Large intestine (tissue), 3 donors: Measurements from ENCODE around the gene LRRC47. TPM values are rescaled to one million over a fixed set of nuclear protein-coding genes. Genes with fewer than 3 reads are reported as not detected.
A peak's percentile ranks its signal among the peaks of the same experiment; 100 is the strongest.

ENCODE experiments used
- DNase-seq, 2 donors: peaks; one replicate each; pipeline versions ENCODE4 v3.0.0 to v3.0.0-alpha.2; 2013
- H3K27ac ChIP-seq: one replicate; pipeline ENCODE4 v1.5.1; 2013; ENCODE audit warnings: low read length
- H3K27me3 ChIP-seq: 2 replicates; pipeline ENCODE4 v1.6.1; 2013; ENCODE audit warnings: low read length; ENCODE audit not compliant: control insufficient read depth, insufficient read depth
- H3K36me3 ChIP-seq: 2 replicates; pipeline ENCODE4 v1.6.1; 2013; ENCODE audit warnings: low read length; ENCODE audit not compliant: control insufficient read depth, insufficient read depth
- H3K4me1 ChIP-seq: one replicate; pipeline ENCODE4 v1.6.1; 2013; ENCODE audit warnings: low read length; ENCODE audit not compliant: control insufficient read depth, insufficient read depth
- H3K4me3 ChIP-seq: one replicate; pipeline ENCODE4 v1.5.1; 2013; ENCODE audit warnings: low read length
- H3K9me3 ChIP-seq: one replicate; pipeline ENCODE4 v1.6.1; 2013; ENCODE audit warnings: mild to moderate bottlenecking, low read depth, low read length, moderate library complexity; ENCODE audit not compliant: control insufficient read depth
- WGBS: methylation state at CpG from one replicate; pipeline ENCODE4 v1.1.5; 2013; ENCODE audit warnings: low lambda C conversion rate; ENCODE audit not compliant: insufficient coverage; 5-methylcytosine and 5-hydroxymethylcytosine counted together
- polyA plus RNA-seq: library from polyadenylated mRNA; unstranded; fragments of 120-200 nt; gene quantifications from one replicate; pipeline ENCODE4 v1.2.1, GENCODE V29; 2013

Gene LRRC47
- polyA plus RNA-seq, 1 donor: 47.9 TPM

GRCh38 chr1:3787349-3787715 is 9.0 kb downstream of the LRRC47 start:
- H3K36me3 ChIP-seq: peaks cover 73% of the 10 kb centered on the region
- no peak overlapping the region for H3K4me3 ChIP-seq

DNA sequence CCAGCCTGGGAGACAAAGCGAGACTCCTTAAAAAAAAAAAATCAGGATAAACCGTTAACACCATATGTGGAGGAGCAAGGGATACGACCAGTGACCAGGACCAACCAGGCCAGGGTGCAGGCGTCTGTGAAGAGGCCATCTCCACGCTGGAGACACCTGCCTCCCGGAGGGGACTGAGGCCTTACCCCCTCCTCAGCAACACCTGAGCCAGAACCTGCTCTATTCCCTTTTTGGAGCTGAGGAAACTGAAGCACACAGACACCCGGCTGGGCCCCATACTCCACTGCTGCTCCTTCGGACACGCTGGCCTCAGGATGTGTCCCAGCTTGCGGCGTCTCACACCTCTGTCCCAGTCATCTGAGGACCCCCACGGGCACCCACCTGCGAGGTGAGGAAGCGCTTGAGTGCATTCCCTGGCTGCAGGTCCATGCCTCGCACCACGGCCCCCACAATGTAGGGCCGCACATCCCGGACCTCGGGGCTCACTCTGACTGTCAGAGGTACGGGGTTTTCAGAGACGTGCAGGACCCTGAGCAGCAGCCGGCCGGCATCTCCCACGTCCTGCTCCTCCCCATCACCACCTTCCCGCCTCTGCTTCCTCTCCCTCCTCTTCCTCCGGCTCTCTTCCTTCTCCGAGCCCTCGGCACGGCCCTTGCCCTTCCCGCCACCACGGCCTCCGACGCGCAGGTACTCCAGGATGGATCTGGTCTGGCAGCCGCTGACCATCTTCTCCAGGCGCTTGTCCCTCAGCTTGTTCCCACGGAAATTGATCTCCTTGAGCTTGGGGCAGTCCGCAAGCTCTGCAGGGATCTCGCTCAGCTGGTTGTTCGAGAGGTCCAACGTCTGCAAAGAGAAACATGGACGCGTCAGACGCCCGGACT is 9.6 kb downstream of the LRRC47 start:
- peaks cover 3% of the 10 kb centered on the region for H3K4me1 ChIP-seq
- peaks cover 76% of the 10 kb centered on the region for H3K36me3 ChIP-seq
- no peak for DNase-seq
- WGBS: no CpG with 5 or more reads among the region's 45 CpGs
- H3K4me3 ChIP-seq: no peak overlapping the region
- no peak overlapping the region for H3K27ac ChIP-seq
- no peaks in the 10 kb centered on the region for H3K9me3 ChIP-seq
- H3K27me3 ChIP-seq: no peaks in the 10 kb centered on the region

More at GRCh38 chr1:3787349-3787715, 9.0 kb downstream of the LRRC47 start:
- H3K27me3 ChIP-seq: no peaks in the 10 kb centered on the region
- no peaks in the 10 kb centered on the region for H3K9me3 ChIP-seq
- DNase-seq: no peak
- no peak overlapping the region for H3K27ac ChIP-seq
- H3K4me1 ChIP-seq: peaks cover 3% of the 10 kb centered on the region
- WGBS: no CpG with 5 or more reads among the region's 10 CpGs

DNA sequence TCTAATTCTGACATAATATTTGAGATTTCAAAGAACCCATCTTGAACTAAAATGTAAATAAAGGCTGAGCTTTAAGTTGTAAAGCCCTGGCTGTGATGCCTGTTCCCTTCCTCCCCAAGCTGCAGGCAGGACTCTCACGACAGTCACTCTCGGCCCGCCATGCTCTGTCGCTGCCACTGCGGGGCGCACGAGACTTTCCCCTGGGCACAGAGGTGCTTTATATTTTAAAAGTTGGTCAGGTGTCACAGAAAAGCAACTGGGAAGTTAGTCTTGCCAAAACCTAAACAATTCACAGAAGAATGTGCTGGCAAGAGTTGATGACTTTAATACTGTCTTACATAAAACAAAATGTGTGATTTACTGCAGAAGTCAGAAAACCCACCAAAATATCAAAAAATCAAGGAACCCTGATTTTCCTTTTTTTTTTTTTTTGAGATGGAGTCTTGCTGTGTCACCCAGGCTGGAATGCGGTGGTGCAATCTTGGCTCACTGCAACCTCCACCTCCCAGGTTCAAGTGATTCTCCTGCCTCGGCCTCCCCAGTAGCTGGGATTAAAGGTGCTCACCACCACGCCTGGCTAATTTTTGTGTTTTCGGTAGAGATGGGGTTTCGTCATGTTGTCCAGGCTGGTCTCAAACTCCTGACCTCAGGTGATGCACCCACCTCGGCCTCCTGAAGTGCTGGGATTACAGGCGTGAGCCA is 10.7 kb downstream of the LRRC47 start:
- Histone ChIP-seq H3K27me3 (no peaks in the 10 kb centered on the region), H3K4me1 (peaks cover 3% of the 10 kb centered on the region), H3K9me3 (peaks cover 2% of the 10 kb centered on the region), H3K27ac (no peak overlapping the region), H3K36me3 (peaks cover 84% of the 10 kb centered on the region), H3K4me3 (no peak overlapping the region)
- no CpG with 5 or more reads among the region's 14 CpGs for WGBS
- no peak for DNase-seq

- no peak overlapping the region for H3K27ac ChIP-seq
- WGBS: no CpG with 5 or more reads among the region's 13 CpGs
- H3K36me3 ChIP-seq: peaks cover 85% of the 10 kb centered on the region
Observed at GRCh38 chr1:3785045-3785444, 11.3 kb downstream of the LRRC47 start.

DNA sequence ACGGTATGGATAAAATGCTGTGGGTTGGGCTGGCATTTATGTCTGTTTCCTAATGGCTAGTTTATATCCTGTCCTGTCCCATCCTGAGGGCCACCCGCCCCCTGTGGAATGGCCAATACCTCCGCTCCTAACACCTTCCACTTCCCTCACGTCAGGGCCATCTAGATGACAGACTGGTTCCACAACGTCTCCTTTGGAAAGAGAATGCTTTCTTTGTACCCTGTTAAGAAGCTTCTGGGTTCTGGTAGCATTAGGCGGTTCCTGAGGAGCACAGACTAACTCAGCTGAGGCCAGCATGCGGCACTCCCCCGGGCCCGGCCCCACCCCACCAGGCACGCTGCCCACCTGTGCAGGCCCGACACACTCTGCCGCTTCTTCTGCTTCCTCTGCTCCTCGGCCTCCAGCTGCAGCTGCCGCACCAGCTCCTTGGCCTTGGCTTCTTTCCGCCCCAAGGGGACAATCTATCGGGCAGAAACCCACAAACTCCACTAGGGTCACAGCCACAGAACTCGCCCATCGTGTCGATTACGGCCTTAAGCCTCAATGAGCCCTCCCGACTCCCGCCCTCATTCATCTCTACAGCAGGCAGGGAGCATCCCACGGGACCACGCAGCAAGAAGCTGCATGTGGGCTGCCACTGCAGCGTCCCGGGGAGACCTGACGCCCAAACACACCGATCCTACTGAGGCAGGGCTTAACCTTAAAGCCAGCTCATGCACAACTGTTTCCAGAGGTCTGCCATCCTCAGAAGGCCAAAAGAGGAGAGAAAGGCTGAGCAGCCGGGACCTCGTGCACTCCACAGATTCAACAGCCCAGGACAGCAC is 12.4 kb downstream of the LRRC47 start:
- peaks cover 83% of the 10 kb centered on the region for H3K36me3 ChIP-seq
- no peak overlapping the region for H3K27ac ChIP-seq
- H3K9me3 ChIP-seq: peaks cover 2% of the 10 kb centered on the region
- peaks cover 3% of the 10 kb centered on the region for H3K4me1 ChIP-seq
- WGBS: 100% methylated on average over 1 of the region's 30 CpGs
- H3K27me3 ChIP-seq: no peaks in the 10 kb centered on the region
- no peak overlapping the region for H3K4me3 ChIP-seq
- DNase-seq: no peak

More at GRCh38 chr1:3785045-3785444, 11.3 kb downstream of the LRRC47 start:
- H3K4me1 ChIP-seq: peaks cover 3% of the 10 kb centered on the region
- H3K27me3 ChIP-seq: no peaks in the 10 kb centered on the region
- H3K4me3 ChIP-seq: no peak overlapping the region
- peaks cover 2% of the 10 kb centered on the region for H3K9me3 ChIP-seq
- peak; percentile 75 to 86 for DNase-seq

DNA sequence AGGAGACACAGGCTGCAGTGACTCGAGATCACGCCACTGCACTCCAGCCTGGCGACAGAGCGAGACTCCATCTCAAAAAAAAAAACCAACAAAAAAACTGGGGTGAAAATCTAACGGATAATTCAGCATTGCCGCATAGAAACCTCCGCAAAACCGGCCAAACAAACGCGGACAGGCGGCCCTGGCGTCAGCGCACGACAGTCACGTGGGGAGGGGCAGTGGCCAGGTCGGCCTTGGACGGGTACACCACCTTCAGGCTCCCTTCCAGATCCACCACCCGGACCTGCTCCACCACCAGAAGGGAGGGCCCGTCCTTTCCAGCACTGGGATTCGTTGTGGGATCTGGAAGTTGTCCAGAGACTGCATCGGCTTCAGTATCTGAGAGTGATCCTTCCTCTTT is 15.4 kb downstream of the LRRC47 start:
- Histone ChIP-seq H3K27ac (no peak overlapping the region), H3K4me1 (peaks cover 10% of the 10 kb centered on the region), H3K9me3 (peaks cover 2% of the 10 kb centered on the region), H3K36me3 (peaks cover 61% of the 10 kb centered on the region), H3K27me3 (no peaks in the 10 kb centered on the region), H3K4me3 (no peak overlapping the region)
- DNase-seq: no peak
- 91% methylated on average over 4 of the region's 21 CpGs for WGBS

DNA sequence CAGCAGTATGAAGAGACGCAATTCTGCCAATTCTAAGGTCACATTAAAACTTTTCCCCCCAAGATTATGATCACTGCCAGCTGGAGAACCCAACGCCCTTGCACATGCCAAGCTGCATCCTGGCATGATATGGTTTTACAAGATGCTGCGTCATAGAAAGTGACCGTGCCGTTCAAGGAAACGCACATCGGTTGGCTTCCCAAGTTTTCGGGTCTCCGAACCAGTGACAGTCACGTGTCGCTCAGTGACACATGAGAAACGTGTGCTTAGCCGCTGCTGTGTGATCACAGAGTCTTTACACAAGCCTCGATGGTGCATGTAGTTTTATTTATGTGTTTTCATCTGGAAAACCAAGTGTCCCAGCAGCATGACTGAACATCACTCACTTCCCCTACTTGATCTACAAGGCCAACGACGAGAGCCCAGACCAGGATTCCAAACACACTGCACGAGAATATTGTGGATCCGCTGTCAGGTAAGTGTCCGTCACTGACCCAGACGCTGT is 16.3 kb downstream of the LRRC47 start:
- Histone ChIP-seq H3K27ac (no peak overlapping the region), H3K4me3 (no peak overlapping the region), H3K4me1 (peaks cover 15% of the 10 kb centered on the region), H3K36me3 (peaks cover 53% of the 10 kb centered on the region), H3K27me3 (no peaks in the 10 kb centered on the region), H3K9me3 (peaks cover 2% of the 10 kb centered on the region)
- no peak for DNase-seq
- 100% methylated on average over 1 of the region's 20 CpGs for WGBS

DNA sequence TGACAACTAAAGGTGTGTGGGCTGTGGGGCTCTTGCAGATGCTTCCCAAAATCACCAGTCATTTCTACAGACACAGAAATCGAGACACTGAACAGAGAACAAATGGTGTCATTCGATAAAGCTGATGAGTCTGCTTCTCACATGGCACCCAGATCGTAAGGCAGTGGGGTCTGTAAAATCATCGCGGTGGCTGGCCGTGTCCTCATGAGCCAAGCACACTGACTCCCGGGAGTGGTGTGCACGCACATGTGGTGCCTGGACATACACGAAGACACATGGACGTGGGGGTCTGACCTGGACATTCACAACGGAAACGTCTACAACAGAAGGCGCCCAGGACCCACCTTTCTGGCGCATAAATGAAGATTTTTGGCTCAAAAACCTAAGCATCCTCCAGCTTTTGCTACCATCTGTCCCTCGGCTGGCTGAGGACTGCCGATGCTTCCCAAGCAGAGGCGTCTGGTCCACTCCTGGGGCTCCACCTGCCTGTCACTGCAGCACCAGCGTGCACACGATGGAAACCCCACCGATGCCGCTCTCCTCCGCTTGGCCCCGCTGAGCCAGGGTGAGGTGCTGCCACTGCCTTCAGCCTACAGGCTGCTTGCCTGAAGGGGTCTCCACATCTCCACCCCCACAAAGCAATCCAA is 16.9 kb downstream of the LRRC47 start:
- no peaks in the 10 kb centered on the region for H3K27me3 ChIP-seq
- H3K9me3 ChIP-seq: peaks cover 2% of the 10 kb centered on the region
- no peak overlapping the region for H3K27ac ChIP-seq
- WGBS: no CpG with 5 or more reads among the region's 23 CpGs
- no peak for DNase-seq
- no peak overlapping the region for H3K4me3 ChIP-seq
- H3K36me3 ChIP-seq: peaks cover 50% of the 10 kb centered on the region
- peaks cover 18% of the 10 kb centered on the region for H3K4me1 ChIP-seq

DNA sequence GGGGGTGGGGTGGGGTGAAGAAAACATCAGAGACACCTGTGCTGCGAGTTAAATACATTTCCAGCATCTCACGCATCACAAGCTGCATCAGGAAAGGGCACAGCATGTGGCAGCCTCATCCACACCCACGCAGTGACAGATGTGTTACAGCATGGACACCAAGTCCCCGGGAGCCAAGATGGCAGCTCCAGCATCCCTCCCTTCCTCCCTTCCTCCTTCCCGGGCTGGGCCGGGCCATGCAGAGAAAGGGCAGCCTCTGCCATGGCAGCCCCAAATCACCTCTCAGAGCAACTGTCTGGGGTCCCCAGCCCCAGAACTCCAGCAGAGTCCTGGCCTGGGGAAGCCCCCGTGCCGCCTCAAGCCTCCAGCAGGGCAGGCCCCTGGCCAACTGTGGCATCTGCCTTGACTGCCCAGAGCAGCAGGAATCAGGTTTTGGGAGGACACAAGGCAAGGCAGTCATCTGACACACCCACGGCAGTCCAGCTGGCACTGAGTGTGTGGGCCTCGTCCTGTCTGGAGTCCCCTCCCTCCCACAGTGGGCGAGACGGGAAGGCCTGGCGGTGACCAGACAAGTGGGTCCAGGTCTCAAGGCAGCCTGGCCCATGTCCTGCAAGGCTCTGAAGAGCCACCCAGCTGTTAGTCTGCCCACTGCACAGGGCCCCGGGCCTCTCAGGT is 17.6 kb downstream of the LRRC47 start:
- H3K36me3 ChIP-seq: peaks cover 45% of the 10 kb centered on the region
- H3K27me3 ChIP-seq: no peaks in the 10 kb centered on the region
- no peak for DNase-seq
- no peak overlapping the region for H3K27ac ChIP-seq
- H3K4me3 ChIP-seq: no peak overlapping the region
- peaks cover 2% of the 10 kb centered on the region for H3K9me3 ChIP-seq
- WGBS: no CpG with 5 or more reads among the region's 14 CpGs
- H3K4me1 ChIP-seq: peaks cover 25% of the 10 kb centered on the region
